HG03039 (cell line): ENCODE data around the gene HDDC3.
A peak's percentile ranks its signal among the peaks of the same experiment; 100 is the strongest.
"Not testable (repeated sequence)": the region's sequence is repeated elsewhere in the genome, so short reads cannot be mapped to it uniquely, and the experiment has no call there.

Experiments
- ATAC-seq: cut with Tn5 transposase; IDR thresholded peaks from one replicate; pipeline ENCODE4 v1.9.1; 2021; ENCODE audit warnings: mild to moderate bottlenecking, moderate library complexity; ENCODE audit not compliant: unreplicated experiment

Gene HDDC3

DNA sequence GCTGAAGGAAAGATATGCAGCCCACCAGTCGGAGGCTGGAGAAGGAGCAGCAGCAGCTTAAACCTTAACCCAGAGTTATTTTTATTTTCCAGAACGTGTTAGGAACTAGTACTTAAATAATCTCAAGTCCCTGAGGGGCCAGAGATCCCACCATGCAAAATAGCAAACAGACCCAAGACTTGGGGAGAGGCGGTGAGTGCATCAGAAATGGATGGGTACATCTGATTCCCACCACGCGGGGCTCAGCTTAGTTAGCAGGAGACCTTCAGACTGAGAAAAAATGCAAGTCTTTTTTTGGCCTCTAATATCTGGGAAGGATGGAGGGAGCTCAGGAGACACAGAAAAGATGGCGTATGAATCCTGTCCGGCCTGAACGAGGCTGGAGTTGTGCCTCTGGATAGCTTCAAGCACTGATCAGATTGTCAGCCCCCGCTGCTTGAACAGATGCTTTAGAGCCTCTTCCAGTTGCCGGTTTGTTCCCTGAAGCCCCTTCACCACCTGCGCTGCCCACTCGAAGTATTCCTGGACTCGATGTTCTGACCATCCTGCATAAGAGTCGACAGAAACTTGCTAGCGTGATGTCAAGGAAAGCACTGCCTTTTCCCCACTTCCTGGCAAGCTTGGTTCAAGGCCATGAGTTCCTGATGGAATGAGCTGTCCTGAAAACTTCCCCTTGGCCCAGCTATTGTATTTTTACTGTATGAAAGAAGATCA is 1.3 kb downstream of the HDDC3 start:
- ATAC-seq: no peak

DNA sequence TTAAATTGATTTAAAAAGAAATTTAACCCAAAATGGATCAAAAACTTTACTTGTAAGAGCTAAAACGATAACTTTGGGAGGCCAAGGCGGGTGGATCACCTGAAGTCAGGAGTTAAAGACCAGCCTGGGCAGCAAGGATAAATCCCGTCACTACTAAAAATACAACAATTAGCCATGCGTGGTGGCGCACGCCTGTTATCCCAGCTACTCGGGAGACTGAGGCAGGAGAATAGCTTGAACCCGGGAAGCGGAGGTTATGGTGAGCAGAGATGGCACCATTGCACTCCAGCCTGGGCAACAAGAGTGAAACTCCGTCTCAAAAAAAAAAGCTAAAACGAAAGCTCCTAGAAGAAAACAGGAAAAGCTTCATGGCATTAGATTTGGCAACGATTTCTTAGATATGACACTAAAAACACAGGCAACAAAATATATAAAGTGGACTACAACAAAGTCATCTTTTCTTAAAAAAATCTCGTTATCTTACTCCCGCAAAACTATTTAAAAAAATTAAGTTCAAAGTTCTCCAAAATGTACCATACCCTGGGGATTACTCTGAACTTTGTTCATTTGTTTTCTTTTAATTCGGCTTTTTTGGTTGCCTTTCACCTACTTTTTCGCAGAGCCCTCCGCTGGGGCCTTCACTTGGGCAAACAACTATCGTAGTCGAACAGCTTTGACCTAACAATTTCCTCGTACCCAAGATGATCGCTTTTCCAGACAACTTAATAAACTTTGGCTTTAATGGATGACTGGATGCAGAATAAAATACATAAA is 2.9 kb downstream of the HDDC3 start:
- ATAC-seq: no peak

DNA sequence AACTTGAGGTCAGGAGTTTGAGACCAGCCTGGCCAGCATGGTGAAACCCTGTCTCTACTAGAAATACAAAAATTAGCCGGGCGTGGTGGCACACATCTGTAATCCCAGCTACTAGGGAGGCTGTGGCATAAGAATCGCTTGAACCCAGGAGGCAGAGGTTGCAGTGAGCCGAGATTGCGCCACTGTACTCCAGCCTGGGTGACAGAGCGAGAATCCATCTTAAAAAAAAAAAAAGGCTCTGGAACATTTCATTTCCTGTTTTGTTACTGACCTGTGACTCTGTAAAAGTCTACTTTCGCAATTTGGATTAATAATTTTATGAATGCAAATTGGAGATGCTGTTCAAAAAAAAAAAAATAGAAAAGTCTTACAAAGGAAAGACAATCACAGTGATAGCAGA is 4.2 kb downstream of the HDDC3 start:
- ATAC-seq: not testable (repeated sequence)

DNA sequence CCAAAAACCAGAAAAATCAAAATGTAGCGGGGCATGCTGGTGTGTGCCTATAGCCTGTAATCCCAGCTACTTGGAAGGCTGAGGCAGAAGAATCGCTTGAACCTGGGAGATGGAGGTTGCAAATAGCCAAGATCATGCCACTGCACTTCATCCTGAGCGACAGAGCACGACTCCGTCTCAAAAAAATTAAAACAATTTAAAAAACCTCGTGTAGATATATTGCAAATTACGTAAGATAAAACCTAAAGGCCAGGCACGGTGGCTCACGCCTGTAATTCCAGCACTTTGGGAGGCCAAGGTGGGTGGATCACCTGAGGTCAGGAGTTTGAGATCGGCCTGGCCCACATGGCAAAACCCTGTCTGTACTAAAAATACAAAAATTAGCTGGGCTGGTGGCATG is 5.6 kb downstream of the HDDC3 start:
- not testable (repeated sequence) for ATAC-seq

- ATAC-seq: peak; percentile 72
Observed at GRCh38 chr15:90924375-90924774, 8.0 kb downstream of the HDDC3 start.

GRCh38 chr15:90922712-90923322 is 9.5 kb downstream of the HDDC3 start:
- ATAC-seq: peak; percentile 61

DNA sequence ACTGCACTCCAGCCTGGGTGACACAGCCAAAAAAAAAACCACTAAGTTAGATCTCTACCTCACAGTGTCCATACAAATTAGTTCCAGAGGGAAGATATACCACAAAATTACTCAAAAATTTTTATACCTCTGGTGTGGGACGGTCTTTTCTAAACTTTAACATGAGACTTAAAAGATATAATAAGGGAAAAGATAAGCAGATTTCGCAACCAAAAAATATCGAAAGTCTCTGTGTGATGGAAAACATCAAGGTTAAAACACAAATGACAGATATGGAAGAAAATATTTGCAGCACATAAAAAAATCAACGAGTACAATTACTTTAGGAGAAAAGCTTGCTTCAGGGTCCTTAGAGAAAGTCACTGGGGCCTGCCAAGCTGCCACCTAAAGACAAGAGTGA is 10.5 kb downstream of the HDDC3 start:
- no peak for ATAC-seq

- no peak for ATAC-seq
Observed at GRCh38 chr15:90918835-90919234, 13.5 kb downstream of the HDDC3 start.

DNA sequence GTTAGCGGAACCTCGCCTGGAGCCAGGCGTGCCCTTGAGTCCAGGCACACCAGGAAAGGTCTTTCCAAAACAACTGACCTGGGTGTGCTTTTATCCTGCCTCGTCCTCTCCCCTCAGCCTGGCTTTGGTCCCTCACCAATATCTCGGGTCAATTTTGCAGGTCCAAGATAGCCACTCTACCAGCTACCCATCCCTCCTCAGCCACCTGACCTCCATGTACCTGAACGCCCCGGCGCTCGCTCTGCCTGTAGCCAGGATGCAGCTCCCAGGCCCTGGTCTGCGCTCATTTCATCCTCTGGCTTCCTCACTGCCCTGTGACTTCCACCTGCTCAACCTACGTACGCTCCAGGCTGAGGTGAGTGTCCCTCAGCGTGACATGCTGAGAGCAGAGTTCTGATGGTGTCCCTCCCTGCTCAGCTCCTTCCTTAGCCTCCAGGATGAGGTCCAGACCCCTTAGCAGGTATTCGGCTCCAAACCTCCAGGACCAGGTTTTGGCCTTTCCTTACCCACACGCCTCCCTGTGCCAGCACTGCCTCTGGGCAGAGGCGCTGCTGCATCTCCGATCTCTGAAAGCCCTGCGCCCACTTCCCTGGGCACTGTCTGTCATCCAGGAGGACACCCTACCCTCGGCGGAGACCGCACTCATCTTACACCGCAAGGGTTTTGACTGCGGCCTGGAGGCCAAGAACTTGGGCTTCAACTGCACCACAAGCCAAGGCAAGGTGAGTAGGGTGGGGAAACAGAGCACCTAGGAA is 14.1 kb downstream of the HDDC3 start:
- no peak for ATAC-seq

- ATAC-seq: no peak
Observed at GRCh38 chr15:90917569-90917968, 14.8 kb downstream of the HDDC3 start.

DNA sequence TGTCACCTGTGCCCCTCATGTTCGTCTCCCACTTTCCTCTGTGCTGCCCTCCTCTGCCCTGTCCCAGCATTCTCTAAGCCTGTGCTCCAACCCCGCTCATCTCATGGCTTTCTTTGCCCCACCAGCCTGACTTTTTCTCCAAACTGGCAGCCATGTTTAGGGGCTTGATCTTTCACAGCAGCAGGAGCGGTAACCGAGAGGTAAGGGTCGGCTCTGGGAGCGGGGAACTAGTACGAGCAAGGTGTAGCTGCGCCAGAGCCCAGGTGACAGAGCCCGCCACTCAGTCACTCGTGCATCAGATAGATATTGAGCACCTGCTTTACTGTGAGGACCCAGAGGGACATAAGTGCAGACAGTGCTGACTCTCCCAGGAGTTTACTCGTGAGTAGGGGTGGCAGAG is 15.9 kb downstream of the HDDC3 start:
- ATAC-seq: no peak

GRCh38 chr15:90915808-90916440 is 16.4 kb downstream of the HDDC3 start:
- ATAC-seq: no peak

GRCh38 chr15:90915216-90915807 is 17.0 kb downstream of the HDDC3 start:
- no peak for ATAC-seq

GRCh38 chr15:90914305-90915080 is 17.9 kb downstream of the HDDC3 start:
- no peak for ATAC-seq

DNA sequence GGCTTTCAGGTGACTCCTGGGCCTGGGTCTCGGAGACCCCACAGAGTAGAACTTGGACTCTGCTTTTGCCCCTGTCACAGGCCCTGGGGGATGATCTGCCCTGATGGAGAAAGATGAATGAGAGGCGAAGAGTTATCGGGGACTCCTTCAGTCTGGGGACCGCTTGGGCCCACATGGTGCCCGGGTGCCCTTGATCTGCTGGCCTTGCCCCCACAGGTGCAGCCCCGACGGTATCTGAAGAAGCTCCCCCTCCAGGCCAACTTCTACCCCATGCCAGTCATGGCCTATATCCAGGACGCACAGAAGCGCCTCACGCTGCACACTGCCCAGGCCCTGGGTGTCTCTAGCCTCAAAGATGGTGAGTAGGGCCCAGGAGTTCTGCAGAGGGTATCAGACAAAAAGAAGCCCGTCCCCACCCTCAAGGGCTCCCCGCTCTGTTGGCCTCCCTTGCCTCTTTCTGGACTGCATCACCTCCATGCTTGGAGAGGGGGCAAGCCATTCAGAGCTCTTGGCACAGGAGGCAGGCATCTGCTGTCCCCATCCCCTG is 18.9 kb downstream of the HDDC3 start:
- no peak for ATAC-seq

DNA sequence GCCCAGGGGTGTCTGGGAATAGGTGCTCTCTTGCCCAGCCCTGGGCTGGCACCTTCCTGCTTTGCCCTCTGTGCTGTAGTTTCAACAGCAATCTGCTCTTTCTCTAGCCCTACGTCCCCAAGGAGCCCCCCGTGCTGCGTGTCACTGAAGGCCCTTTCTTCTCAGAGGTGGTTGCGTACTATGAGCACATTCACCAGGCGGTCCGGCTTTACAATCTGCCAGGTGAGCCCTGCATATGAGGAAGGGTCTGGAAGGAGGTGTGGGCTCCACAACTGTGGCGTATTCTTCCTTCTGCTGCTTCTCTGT is 19.6 kb downstream of the HDDC3 start:
- ATAC-seq: no peak

DNA sequence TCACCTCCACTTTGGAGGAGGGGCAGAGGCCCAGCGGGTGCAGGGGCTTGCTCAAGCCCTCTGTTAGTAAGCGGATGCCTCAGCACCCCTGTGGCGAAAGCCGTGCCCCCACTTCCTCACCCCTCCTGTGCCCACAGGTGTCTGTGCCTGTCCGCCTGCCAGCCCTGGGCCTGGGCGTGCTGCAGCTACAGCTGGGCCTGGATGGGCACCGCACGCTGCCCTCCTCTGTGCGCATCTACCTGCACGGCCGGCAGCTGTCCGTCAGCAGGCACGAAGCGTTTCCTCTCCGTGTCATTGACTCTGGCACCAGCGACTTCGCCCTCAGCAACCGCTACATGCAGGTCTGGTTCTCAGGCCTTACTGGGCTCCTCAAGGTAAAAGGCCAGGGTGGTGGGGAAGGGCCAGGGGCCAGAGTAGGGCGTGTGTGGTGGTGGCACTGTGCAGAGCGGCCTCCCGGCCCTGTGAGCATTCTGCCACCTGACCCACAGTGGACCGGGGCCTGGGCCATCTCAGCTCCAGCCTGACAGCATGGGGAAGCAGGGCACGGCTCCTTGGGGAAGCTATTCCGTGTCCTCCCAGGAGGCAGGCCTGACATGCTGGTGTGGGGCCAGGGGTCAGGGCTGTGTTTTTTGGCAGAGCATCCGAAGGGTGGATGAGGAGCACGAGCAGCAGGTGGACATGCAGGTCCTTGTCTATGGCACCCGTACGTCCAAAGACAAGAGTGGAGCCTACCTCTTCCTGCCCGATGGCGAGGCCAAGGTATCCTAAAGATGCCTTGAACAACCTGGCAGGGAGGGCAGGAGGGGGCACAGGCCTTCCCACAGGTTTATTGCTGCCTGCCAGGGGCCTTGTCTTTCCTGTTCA is 20.2 kb downstream of the HDDC3 start:
- ATAC-seq: no peak

GRCh38 chr15:90911302-90911623 is 21.1 kb downstream of the HDDC3 start:
- ATAC-seq: no peak
